ENCODE measurements around the gene CUX1.
"Not testable (repeated sequence)": the region's sequence is repeated elsewhere in the genome, so short reads cannot be mapped to it uniquely, and the experiment has no call there.

CUX1 gene, protein sequence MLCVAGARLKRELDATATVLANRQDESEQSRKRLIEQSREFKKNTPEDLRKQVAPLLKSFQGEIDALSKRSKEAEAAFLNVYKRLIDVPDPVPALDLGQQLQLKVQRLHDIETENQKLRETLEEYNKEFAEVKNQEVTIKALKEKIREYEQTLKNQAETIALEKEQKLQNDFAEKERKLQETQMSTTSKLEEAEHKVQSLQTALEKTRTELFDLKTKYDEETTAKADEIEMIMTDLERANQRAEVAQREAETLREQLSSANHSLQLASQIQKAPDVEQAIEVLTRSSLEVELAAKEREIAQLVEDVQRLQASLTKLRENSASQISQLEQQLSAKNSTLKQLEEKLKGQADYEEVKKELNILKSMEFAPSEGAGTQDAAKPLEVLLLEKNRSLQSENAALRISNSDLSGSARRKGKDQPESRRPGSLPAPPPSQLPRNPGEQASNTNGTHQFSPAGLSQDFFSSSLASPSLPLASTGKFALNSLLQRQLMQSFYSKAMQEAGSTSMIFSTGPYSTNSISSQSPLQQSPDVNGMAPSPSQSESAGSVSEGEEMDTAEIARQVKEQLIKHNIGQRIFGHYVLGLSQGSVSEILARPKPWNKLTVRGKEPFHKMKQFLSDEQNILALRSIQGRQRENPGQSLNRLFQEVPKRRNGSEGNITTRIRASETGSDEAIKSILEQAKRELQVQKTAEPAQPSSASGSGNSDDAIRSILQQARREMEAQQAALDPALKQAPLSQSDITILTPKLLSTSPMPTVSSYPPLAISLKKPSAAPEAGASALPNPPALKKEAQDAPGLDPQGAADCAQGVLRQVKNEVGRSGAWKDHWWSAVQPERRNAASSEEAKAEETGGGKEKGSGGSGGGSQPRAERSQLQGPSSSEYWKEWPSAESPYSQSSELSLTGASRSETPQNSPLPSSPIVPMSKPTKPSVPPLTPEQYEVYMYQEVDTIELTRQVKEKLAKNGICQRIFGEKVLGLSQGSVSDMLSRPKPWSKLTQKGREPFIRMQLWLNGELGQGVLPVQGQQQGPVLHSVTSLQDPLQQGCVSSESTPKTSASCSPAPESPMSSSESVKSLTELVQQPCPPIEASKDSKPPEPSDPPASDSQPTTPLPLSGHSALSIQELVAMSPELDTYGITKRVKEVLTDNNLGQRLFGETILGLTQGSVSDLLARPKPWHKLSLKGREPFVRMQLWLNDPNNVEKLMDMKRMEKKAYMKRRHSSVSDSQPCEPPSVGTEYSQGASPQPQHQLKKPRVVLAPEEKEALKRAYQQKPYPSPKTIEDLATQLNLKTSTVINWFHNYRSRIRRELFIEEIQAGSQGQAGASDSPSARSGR (N-terminal part only)

DNA sequence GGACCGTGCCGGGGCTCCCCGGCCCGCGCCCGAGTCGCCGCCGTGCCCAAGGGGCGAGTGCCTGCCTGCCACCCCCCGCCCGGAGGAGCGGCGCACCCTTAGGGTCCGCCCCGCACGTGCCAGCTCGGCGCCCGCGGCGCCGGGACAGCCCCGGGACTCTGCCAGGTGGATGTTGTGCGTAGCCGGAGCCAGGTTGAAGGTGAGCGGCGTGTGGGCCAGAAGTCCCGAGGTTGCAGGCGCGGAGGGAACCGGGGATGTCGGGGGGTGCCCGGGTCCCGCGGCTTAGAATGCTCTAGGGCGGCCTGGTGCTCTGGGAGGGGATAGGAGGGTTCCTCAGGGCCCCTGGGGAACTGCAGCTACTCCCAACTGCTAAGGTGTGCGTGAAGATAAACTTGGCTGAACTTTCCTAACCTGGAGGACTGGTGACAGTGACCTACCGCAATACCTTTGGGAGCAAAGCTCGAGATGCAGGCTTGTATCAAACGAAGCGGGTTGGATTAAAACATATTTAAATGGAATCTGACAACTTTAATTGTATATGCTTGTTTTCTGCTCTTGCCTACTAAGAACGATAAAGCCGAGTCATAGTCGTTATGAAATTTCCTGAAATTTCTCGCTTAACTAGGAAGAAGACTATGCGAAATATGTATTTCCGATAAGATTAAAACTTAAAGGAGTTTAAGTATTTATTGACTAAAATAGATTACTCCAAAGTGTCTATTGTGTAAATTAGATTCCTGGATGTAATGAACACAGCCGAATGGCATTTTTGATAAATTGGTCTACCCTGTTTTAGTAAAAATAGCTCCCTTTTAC, at the start of gene CUX1:
Gene CUX1 (plus strand): TSS at position 156 of the 816 bp plus-strand sequence. CDS start 14 bp downstream, at position 170.
- no peak for DNase-seq

DNA sequence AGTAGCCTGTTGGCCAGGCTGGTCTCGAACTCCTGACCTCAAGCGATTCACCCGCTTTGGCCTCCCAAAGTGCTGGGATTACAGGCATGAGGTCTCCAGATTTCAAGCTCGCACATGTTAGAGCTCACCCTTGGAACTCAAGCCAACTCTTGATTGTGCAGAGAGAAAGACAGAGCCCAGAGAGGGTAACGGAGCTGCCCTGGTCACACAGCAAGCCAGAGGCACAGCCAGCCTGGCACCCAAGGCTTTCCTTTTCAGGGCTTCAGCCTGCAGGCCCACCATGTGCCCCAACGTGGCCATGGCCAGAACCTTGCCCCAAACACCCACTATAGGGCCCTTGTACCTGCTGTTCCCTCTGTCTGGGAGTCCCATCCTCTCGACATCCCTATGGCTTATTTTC, 49.1 kb upstream of the CUX1 start:
- no peak for DNase-seq

DNA sequence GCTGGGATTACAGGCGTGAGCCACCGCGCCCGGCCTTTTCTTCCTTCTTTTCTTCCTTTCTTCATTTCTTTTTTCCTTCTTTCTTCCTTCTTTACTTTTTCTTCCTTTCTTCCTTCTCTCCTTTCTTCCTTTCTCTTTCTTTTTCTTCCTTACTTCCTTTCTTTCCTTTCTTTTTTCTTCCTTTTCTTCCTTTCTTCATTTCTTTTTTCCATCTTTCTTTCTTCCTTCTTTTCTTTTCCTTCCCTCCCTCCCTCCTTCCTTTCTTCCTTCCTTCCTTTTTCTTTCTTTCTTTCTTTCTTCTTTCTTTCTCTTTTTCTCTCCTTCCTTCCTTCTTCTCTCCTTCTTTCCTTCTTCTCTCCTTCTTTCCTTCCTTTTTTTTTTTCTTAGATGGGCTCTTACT, 47.0 kb upstream of the CUX1 start:
- no peak for DNase-seq

DNA sequence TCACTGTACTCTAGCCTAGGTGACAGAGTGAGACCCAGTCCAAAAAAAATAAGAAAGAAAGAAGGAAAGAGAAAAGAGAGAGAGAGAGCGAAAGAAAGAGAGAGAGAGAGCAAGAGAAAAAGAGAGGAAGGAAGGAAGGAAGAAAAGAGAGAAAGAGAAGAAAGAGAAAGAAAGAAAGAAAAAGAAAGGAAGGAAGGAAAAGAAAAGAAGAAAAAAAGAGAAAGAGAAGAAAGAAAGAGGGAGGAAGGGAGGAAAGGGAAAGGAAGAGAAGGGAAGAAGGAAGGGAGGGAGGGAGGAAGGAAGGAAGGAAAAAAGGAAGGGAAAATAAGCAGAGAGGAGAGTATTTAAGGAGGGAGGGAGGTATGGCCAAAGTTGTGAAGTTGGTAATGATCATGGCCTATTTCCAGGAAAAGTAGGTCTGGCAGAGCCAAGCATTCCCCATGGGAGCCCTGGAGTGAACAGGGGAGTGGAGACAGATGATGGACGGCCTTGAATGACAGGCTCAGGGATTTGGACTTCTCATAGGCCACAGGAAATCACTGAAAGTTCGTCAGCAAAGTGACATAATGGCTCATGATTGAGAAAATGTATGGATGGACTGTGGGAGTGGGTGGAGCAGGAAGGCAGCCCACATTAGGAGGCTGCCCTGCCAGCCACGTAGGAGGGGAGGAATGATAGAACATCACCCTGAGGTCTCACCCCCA, 44.8 kb upstream of the CUX1 start:
- no peak for DNase-seq

DNA sequence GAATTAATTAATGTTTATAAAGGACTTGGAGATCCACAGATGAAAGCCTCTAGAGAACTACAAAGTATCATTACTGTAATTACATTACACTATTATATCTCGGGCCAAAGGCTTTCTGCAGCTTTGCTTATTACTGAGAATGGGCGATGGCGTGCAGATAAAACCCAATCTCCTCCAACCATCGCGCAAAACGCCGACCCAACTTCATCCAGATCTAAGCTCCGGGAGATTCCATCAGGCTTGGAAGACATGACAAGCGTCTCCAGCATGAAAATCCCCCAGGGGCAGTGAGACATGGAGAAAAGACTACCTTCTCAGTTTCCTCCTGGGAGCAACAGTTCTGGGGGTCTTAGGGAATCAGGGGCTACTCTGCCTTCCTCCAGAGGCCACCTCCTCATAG, 42.2 kb upstream of the CUX1 start:
- DNase-seq, result no peak

DNA sequence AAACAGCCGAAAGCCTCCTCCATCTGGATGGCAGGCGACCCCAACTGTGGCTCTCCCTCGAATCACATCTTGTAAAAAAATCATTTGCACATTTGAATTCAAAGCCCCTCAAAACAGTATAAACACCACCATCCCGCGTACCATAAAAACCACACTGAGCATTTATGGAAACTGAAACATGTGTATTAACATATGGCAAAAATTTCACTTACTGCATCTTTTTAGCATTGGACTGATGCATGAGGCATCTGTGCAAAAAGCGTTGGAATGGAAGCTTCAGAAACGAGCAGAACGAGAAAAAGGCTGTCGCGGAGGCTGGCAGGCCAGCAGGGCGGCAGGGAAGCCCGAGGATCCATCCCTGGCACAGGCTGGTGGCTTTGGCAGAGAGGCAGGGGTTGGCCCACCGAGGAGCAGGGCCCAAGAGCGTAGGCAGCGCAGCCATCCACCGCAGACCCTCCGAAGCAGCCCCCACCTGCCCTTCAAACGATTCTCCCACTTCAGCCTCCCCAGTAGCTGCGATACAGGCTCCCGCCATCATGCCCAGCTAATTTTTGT, 39.3 kb upstream of the CUX1 start:
- DNase-seq, result no peak

DNA sequence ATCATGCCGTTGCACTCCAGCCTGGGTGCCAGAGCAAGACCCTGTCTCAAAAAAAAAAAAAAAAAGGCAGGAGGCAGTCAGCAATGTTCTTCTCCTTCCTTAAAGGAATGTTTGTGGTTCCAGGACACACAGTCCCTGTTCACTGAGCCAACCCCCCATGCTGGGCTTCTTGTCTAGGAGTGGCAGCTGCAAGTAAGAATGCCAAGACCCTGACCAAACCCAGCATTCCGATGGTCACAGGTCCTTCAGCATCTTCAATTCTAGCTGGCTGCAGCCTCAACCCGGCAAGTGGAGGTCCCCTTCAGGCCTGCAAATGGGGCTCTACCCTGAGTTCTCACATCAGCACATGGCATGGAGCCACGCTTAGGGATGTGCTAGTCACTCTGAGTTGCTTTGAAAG, 38.2 kb upstream of the CUX1 start:
- no peak for DNase-seq

DNA sequence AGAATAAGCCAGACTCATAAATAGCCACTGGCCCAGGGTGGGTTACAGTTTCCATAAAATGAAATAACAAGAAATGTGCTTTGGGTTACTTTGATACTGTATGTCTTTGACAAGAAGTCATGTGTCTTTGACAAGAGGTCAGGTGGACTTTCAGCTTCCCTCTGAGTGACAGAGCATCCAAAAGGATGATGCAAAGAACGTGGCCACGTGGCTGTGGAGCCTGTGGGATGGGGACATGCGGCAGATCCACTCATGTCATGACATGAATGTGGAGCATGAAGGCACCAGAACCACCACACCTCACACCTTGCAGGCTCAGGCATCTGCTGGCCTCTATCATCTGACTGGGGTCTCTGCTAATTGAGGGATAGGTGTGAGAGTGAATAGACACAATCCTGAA, 37.1 kb upstream of the CUX1 start:
- DNase-seq, result no peak

DNA sequence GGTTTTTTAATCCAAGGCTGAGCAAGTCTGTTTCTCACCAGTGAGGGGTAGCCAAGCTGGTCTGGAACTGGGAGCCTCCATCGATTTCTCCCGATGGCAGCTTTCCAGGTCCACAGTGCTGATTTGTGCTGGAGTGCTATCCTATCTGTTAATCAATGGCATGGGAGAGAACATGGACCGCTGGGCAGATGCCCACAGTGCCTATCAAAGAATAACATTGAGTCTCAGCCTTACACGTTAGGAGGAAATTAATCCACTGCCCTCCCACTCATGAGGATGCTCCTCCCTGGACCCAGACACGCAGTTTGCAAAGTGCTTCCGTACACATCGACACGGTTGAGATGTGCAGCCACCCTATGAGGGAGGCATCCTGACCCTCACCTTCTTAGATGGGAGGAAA, 36.0 kb upstream of the CUX1 start:
- DNase-seq, result no peak

DNA sequence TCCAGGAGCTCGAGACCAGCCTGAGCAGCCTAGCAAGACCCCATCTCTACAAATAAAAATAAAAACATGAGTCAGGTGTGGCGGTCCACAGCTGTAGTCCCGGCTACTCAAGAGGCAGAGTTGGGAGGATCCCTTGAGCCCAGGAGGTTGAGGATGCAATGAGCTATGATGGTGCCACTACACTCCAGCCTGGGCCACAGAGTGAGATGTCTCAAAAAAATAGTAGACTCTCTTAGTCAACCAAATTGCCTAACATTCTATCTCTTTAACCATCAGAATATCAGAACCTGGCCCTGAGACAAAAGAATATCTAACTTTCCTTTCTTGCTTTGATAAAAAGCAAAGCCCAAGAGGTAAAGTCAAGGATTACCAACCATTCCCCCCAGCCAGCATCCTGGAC, 35.0 kb upstream of the CUX1 start:
- no peak for DNase-seq

DNA sequence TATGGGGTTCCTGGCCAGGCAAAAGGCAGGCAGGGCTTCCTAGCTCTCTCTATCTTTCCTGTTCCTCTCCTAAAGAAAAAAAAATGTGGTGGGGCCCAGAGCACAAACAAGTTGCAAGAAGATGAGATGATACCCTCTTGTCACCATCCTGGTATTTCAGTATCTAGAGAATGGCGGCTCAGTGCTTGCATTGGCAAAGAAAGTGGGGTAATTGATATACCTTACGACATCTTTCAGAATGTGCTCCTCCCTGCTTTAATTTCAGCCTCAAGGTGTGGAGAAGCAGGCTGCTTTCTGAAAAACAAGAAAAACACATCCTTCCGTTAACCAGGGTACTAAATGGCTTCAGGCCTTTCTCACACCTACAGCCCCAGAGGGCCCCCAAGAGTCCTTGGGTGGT, 34.5 kb upstream of the CUX1 start:
- no peak for DNase-seq

DNA sequence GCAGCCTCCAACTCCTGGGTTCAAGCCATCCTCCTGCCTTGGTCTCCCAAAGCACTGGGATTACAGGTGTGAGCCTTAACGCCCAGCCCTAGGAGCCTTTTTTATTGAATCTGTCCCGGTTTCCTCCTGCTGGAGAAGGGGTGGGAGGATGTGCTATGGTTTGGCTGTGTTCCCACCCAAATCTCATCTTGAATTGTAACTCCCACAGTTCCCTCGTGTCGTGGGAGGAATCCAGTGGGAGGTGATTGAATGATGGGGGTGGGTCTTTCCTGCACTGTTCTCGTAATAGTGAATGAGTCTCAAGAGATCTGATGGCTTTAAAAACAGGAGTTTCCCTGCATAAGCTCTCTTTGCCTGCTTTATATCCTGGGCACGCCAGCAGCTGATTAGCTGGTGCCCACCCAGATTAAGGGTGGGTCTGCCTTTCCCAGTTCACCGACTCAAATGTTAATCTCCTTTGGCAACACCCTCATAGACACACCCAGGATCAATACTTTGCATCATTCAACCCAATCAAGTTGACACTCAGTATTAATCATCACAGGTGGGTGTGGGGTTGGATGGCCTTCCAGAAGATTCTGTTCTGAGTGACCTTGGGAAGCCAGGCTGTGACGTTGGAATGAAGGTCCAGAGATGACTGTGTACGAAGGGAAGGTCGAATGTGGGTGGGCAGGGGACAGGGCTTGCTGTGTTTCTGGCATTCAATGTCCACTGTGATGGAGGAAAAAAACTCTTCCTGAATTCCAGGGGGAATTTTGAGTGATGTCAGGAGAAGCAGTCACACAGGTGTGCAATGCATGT, 33.8 kb upstream of the CUX1 start:
- no peak for DNase-seq

DNA sequence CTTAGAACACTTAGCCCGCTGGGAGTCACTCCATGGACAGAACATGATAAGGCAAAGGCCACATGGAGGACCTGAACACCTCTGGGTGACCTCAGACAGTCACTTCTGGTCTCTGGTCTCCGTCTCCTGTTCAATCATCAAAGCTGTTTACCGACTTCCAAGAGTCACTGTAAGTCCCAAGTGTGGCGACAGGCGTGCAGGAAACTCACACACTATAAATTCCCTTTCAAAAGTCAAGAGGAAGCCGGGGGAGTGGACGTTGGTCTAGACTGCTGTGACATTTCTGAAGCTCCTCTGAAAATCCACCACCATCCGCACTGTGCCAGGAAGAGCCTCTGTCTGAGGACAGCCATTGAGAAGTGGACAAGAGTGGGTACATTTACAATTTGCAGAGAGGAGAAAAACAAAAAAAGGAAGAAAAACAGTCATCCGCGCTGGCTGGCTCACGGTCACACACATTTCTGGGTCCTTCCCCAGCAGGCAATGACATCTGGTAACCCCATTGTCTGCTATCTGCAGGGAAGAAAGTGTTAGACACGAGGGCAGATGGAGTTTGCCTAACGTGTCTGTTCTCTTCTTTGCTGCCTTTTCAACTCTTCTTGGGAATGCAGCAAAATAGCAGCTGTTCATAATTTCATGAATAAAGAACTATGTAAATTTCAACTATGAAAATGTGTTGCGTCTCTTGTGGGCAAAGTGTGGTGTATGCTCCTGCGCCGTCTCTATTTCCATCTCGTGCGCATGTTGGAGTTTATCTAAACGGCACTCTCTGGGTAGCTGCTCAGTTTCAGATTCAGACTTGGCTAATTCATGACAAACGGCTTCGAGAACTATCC, 32.9 kb upstream of the CUX1 start:
- no peak for DNase-seq

DNA sequence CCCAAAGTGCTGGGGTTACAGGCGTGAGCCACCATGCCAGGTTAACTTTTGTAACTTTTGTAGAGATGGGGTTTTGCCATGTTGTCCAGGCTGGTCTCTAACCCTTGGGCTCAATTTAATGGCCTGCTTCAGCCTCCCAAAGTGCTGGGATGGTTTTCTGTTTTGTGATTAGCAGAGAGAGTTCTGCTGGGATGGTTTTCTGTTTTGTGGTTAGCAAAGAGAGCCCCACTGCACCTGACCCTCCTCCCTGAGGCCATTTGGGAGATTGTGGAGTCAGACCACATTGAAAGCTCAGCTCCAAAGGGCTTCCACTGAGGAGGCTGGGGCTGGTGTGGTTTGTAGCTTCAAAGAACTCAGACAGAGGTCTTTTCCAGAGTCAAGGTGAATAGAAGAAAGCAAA, 29.6 kb upstream of the CUX1 start:
- DNase-seq, result no peak

DNA sequence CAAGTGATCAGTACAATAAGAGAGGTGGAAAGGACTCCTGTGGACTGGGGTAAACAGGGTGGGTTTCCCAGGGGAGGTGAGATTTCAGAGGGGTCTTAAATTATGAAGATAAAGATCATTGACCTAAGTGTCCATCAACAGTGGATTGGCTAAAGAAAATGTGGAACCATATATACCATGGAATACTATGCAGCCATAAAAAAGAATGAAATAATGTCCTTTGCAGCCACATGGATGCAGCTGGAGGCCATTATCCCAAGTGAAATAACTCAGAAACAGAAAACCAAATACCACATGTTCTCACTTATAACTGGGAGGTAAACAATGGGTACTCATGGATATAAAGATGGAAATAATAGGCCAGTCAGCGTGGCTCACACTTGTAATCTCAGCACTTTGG, 28.9 kb upstream of the CUX1 start:
- DNase-seq, result no peak

DNA sequence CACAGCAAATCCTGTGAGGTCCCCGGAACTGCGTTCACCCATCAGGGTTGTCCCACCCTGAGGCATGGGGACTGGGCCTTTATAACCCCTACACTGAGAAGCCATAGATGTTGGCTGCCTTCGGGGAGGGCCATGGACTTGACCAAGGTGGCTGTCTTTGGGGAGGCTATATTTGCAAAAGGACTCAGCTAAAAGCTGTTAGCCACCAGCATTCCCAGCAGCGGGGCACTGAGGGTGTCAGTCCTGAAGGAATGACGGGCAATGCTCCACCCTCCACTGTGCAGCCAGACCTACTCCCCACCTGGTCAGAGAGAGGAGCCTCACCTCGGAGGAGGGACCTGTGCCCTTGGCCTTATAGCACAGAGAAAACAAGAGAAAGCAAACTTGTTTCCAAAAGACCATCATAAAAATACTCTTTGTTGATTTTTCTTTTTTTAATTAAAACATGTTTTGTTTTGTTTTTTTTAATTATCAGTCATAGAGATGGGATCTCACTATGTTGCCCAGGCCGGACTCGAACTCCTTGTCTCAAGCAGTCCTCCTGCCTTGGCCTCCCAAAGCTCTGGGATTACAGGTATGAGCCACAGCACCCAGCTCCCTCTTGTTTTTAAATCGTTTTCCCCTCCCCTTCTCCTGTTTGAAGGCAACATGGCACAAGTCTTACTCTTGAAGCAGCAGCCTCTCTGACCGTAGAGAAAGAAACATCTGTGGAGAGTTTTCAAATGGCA, 26.7 kb upstream of the CUX1 start:
- no peak for DNase-seq

DNA sequence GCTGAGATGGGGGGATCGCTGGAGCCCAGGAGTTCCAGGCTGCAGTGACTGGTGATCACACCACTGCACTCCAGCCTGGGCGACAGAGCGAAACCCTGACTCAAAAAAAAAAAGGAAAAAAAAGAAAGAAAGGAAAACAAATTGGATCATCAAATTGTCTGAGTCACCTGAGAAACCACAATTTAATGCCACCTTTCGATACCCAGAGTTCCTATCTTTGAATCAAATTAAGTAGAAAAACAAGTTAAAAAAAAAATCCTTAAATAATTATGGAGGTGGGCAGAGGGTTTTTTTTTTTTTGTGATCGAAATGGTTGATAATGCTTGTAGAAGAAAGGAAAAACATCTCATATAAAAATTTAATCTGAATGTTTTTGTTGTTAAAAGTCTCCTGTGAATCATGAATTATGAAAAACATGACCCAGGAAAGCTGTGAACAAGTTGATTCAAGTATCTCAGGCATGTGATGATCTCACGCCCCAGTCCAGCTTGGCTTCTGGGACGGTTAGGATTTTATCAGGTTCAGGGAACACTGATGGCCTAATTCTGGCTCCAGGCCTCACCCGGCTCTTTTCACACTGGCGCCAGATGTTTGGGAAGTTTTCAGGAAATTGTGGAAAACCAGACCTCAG, 25.3 kb upstream of the CUX1 start:
- no peak for DNase-seq

DNA sequence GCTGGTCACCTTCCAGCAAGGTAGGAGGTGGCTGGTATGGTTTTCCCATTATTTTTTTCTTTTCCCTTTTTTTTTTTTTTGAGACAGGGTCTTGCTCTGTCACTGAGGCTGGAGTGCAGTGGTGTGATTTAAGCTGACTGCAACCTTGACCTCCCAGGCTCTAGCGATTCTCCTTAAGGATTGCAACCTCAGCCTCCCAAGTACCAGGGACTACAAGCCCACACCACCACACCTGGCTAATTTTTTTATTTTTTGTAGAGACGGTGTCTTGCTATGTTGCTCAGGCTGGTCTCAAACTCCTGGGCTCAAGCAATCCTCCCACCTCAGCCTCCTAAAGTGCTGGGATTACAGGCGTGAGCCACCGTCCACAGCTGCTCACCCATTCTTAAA, 24.7 kb upstream of the CUX1 start:
- DNase-seq, result not testable (repeated sequence)
